ENCODE measurements around the gene LIFR.
"Not testable (repeated sequence)": the region's sequence is repeated elsewhere in the genome, so short reads cannot be mapped to it uniquely, and the experiment has no call there.

Gene LIFR

DNA sequence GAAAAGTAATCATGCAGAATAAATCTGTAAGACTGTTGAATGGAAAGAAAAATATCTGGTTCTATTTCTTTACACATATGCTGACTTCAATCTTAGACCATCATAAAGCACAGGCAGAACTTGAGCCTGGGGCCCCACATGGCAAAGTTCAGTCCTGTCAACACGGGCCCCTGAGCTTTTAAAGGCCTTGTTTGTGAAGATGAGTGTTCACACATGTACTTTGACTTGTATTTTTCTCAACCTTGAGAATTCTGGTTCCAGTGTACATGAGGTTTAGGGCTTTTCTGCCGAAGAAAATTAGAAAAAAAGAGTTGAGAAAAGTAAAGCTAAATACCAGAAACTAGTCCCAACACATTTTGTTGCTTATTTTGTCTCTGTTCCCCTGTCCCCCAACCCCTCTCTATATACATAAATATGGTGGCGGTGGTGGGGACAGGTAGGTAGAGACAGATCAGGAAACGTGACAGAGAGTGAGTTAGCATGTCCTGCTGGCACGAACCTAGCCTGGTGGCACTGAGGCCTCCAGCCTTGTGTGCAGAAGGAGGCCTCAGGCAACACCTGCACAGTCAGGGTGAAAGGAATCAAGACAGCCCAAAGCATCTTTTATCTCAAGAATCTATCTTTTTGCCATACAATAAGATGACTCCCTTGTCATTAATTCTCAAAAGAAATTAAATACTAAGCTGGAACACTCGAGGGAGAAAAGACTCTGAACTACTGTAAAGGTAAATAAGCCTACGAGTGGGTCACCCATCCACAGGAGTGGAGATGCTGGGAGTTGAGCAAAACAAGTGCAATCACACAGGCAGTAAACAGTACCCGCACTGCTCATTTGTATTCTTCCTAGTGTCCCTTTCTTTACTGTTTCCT lies 22.9 kb downstream of the LIFR start:
- no peak overlapping the region for H3K4me3 ChIP-seq (ENCODE audit: low read depth in 1 of 2, low read length in 2 of 2)
- H3K9me3 ChIP-seq (ENCODE audit: control insufficient read depth in 1 of 2, low read length in 2 of 2) = no peaks in the 10 kb centered on the region
- H3K36me3 ChIP-seq (ENCODE audit: control insufficient read depth in 1 of 2, insufficient read depth in 2 of 2, low read length in 2 of 2) = no peaks in the 10 kb centered on the region
- H3K27me3 ChIP-seq (ENCODE audit: low read depth, low read length) = no peaks in the 10 kb centered on the region
- no peaks in the 10 kb centered on the region for H3K4me1 ChIP-seq (ENCODE audit: control insufficient read depth in 1 of 2, insufficient read depth in 2 of 2, low read length in 2 of 2)
- no peak overlapping the region for H3K27ac ChIP-seq (ENCODE audit: low read length)

GRCh38 chr5:38532165-38532669 lies 24.2 kb downstream of the LIFR start:
- no peaks in the 10 kb centered on the region for H3K4me1 ChIP-seq (ENCODE audit: control insufficient read depth in 1 of 2, insufficient read depth in 2 of 2, low read length in 2 of 2)
- no peak overlapping the region for H3K4me3 ChIP-seq (ENCODE audit: low read depth in 1 of 2, low read length in 2 of 2)
- no peaks in the 10 kb centered on the region for H3K27me3 ChIP-seq (ENCODE audit: low read depth, low read length)
- no peaks in the 10 kb centered on the region for H3K36me3 ChIP-seq (ENCODE audit: control insufficient read depth in 1 of 2, insufficient read depth in 2 of 2, low read length in 2 of 2)
- no peak overlapping the region for H3K27ac ChIP-seq (ENCODE audit: low read length)
- no peaks in the 10 kb centered on the region for H3K9me3 ChIP-seq (ENCODE audit: control insufficient read depth in 1 of 2, low read length in 2 of 2)

- H3K9me3 ChIP-seq (ENCODE audit: control insufficient read depth in 1 of 2, low read length in 2 of 2) = no peaks in the 10 kb centered on the region
- no peak overlapping the region for H3K4me3 ChIP-seq (ENCODE audit: low read depth in 1 of 2, low read length in 2 of 2)
- no peaks in the 10 kb centered on the region for H3K27me3 ChIP-seq (ENCODE audit: low read depth, low read length)
- H3K36me3 ChIP-seq (ENCODE audit: control insufficient read depth in 1 of 2, insufficient read depth in 2 of 2, low read length in 2 of 2) = no peaks in the 10 kb centered on the region
- H3K27ac ChIP-seq (ENCODE audit: low read length) = no peak overlapping the region
- H3K4me1 ChIP-seq (ENCODE audit: control insufficient read depth in 1 of 2, insufficient read depth in 2 of 2, low read length in 2 of 2) = no peaks in the 10 kb centered on the region
Observed at GRCh38 chr5:38531518-38531917, 24.9 kb downstream of the LIFR start.

DNA sequence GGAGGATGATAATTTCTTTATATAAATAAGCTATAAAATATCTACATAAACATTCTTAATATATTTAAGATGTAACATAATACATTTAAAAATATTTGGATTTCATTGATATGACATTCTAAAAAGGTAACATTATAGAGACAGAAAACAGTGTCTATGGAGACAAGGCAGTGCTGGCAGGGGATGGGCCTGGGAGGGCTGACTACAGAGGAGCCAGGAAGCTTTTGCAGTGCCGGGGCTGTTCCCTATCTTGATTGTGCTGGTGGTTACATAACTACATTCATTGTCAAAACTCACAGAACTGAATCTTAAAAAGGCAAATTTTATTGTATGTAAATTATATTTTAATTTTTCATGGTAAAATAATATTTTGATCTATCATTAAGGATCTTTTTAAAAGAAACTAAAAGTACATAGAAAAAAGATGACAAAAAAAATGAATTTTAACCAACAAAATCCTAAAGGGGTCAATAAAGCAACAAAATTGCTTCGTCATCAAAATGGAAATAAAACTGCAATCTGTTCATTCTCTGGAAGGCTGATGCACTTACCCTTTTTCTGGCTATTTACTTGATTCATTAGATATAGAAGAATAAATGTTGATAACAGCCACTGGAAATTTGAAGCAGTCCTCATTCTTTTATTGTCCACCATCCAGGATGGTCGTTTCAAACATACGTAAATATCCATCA lies 26.3 kb downstream of the LIFR start:
- no peaks in the 10 kb centered on the region for H3K9me3 ChIP-seq (ENCODE audit: control insufficient read depth in 1 of 2, low read length in 2 of 2)
- H3K36me3 ChIP-seq (ENCODE audit: control insufficient read depth in 1 of 2, insufficient read depth in 2 of 2, low read length in 2 of 2) = peaks cover 0 to 8% of the 10 kb centered on the region in 2 donors
- no peaks in the 10 kb centered on the region for H3K4me1 ChIP-seq (ENCODE audit: control insufficient read depth in 1 of 2, insufficient read depth in 2 of 2, low read length in 2 of 2)
- H3K27ac ChIP-seq (ENCODE audit: low read length) = no peak overlapping the region
- no peak overlapping the region for H3K4me3 ChIP-seq (ENCODE audit: low read depth in 1 of 2, low read length in 2 of 2)
- no peaks in the 10 kb centered on the region for H3K27me3 ChIP-seq (ENCODE audit: low read depth, low read length)

DNA sequence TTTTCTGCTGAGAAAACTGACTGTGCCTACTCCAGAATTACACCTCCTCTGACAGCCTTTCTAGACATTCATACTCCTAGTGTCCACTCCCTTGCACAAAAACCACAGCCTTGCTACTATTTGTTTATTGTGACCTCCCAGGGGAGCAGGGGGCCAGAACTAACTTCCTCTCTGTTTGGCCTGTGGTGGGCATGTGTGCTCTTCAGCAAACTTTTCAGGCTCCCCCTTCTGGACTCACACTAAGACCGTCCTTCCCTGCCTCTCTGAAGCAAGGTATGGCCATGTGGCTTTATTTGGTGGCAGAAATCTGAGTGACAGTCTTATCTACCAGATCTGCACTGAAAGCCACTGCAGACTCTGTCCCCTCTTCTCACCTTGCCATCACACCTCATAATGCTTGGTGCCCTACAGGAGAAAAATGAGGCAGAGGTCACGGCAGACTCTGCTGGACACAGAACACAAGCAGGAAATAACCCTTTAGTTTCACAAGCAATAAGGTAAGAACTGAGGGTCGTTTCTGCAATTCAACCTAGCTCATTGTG lies 28.2 kb downstream of the LIFR start:
- Histone ChIP-seq H3K27me3 (ENCODE audit: low read depth, low read length) (no peaks in the 10 kb centered on the region), H3K4me3 (ENCODE audit: low read depth in 1 of 2, low read length in 2 of 2) (no peak overlapping the region), H3K9me3 (ENCODE audit: control insufficient read depth in 1 of 2, low read length in 2 of 2) (no peaks in the 10 kb centered on the region), H3K36me3 (ENCODE audit: control insufficient read depth in 1 of 2, insufficient read depth in 2 of 2, low read length in 2 of 2) (peaks cover 0 to 11% of the 10 kb centered on the region in 2 donors), H3K27ac (ENCODE audit: low read length) (no peak overlapping the region), H3K4me1 (ENCODE audit: control insufficient read depth in 1 of 2, insufficient read depth in 2 of 2, low read length in 2 of 2) (no peaks in the 10 kb centered on the region)

GRCh38 chr5:38527475-38527874 lies 29.0 kb downstream of the LIFR start:
- H3K9me3 ChIP-seq (ENCODE audit: control insufficient read depth in 1 of 2, low read length in 2 of 2) = no peaks in the 10 kb centered on the region
- H3K27me3 ChIP-seq (ENCODE audit: low read depth, low read length) = no peaks in the 10 kb centered on the region
- no peak overlapping the region for H3K4me3 ChIP-seq (ENCODE audit: low read depth in 1 of 2, low read length in 2 of 2)
- H3K4me1 ChIP-seq (ENCODE audit: control insufficient read depth in 1 of 2, insufficient read depth in 2 of 2, low read length in 2 of 2) = no peaks in the 10 kb centered on the region
- H3K36me3 ChIP-seq (ENCODE audit: control insufficient read depth in 1 of 2, insufficient read depth in 2 of 2, low read length in 2 of 2) = peaks cover 0 to 11% of the 10 kb centered on the region in 2 donors
- H3K27ac ChIP-seq (ENCODE audit: low read length) = no peak overlapping the region

DNA sequence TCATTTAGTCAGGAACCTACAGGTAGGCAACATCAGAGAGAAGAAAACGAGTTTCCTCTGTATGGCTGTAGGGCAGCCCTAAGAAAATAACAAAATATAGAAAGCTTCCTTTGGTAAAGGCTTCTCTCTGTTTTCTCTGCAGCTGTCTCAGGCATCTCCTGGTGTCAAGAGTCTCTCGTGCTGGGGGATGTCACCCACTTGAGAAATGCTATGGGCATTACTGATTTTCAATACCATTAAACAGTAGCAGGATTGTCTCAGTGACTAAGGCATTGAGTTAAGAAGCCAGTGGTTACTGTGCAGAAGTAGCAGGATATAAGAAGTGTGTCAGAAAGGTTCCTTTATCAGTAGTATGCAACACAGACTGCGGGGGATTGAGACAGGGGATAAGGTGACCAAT lies 32.4 kb downstream of the LIFR start:
- H3K27ac ChIP-seq (ENCODE audit: low read length) = no peak overlapping the region
- H3K36me3 ChIP-seq (ENCODE audit: control insufficient read depth in 1 of 2, insufficient read depth in 2 of 2, low read length in 2 of 2) = peaks cover 5 to 23% of the 10 kb centered on the region in 2 donors
- no peaks in the 10 kb centered on the region for H3K27me3 ChIP-seq (ENCODE audit: low read depth, low read length)
- H3K4me1 ChIP-seq (ENCODE audit: control insufficient read depth in 1 of 2, insufficient read depth in 2 of 2, low read length in 2 of 2) = no peaks in the 10 kb centered on the region
- no peaks in the 10 kb centered on the region for H3K9me3 ChIP-seq (ENCODE audit: control insufficient read depth in 1 of 2, low read length in 2 of 2)
- no peak overlapping the region for H3K4me3 ChIP-seq (ENCODE audit: low read depth in 1 of 2, low read length in 2 of 2)

DNA sequence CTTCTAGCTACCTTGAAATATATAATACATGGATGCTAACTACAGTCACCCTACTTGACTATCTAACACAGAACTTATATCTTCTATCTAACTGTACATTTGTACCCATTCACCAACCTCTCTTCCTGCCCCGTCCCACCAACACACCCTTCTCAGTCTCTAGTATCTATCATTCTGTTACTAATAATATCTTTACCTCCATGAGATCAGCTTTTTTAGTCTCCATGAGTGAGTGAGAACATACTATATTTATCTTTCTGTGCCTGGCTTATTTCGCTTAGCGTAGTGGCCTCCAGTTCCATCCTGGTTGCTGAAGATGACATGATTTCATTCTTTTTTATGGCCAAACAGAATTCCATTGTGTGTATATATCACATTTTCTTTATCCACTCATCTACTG lies 37.0 kb downstream of the LIFR start:
- Histone ChIP-seq H3K36me3 (ENCODE audit: control insufficient read depth in 1 of 2, insufficient read depth in 2 of 2, low read length in 2 of 2) (peaks cover 5 to 11% of the 10 kb centered on the region in 2 donors), H3K4me1 (ENCODE audit: control insufficient read depth in 1 of 2, insufficient read depth in 2 of 2, low read length in 2 of 2) (no peaks in the 10 kb centered on the region), H3K9me3 (ENCODE audit: control insufficient read depth in 1 of 2, low read length in 2 of 2) (no peaks in the 10 kb centered on the region), H3K27ac (ENCODE audit: low read length) (no peak overlapping the region), H3K27me3 (ENCODE audit: low read depth, low read length) (no peaks in the 10 kb centered on the region), H3K4me3 (ENCODE audit: low read depth in 1 of 2, low read length in 2 of 2) (no peak overlapping the region)

- H3K27me3 ChIP-seq (ENCODE audit: low read depth, low read length) = no peaks in the 10 kb centered on the region
- H3K4me1 ChIP-seq (ENCODE audit: control insufficient read depth in 1 of 2, insufficient read depth in 2 of 2, low read length in 2 of 2) = no peaks in the 10 kb centered on the region
- no peak overlapping the region for H3K4me3 ChIP-seq (ENCODE audit: low read depth in 1 of 2, low read length in 2 of 2)
- H3K27ac ChIP-seq (ENCODE audit: low read length) = no peak overlapping the region
- H3K36me3 ChIP-seq (ENCODE audit: control insufficient read depth in 1 of 2, insufficient read depth in 2 of 2, low read length in 2 of 2) = peaks cover 5 to 11% of the 10 kb centered on the region in 2 donors
- H3K9me3 ChIP-seq (ENCODE audit: control insufficient read depth in 1 of 2, low read length in 2 of 2) = no peaks in the 10 kb centered on the region
Observed at GRCh38 chr5:38518341-38518740, 38.1 kb downstream of the LIFR start.

GRCh38 chr5:38516649-38517048 lies 39.8 kb downstream of the LIFR start:
- H3K4me3 ChIP-seq (ENCODE audit: low read depth in 1 of 2, low read length in 2 of 2); H3K4me1 ChIP-seq (ENCODE audit: control insufficient read depth in 1 of 2, insufficient read depth in 2 of 2, low read length in 2 of 2); H3K9me3 ChIP-seq (ENCODE audit: control insufficient read depth in 1 of 2, low read length in 2 of 2); H3K27ac ChIP-seq (ENCODE audit: low read length); H3K36me3 ChIP-seq (ENCODE audit: control insufficient read depth in 1 of 2, insufficient read depth in 2 of 2, low read length in 2 of 2); H3K27me3 ChIP-seq (ENCODE audit: low read depth, low read length): not testable (repeated sequence)

GRCh38 chr5:38515646-38516045 lies 40.8 kb downstream of the LIFR start:
- H3K9me3 ChIP-seq (ENCODE audit: control insufficient read depth in 1 of 2, low read length in 2 of 2) = no peaks in the 10 kb centered on the region
- H3K27ac ChIP-seq (ENCODE audit: low read length) = no peak overlapping the region
- peaks cover 0 to under 1% of the 10 kb centered on the region in 2 donors for H3K36me3 ChIP-seq (ENCODE audit: control insufficient read depth in 1 of 2, insufficient read depth in 2 of 2, low read length in 2 of 2)
- no peaks in the 10 kb centered on the region for H3K27me3 ChIP-seq (ENCODE audit: low read depth, low read length)
- no peak overlapping the region for H3K4me3 ChIP-seq (ENCODE audit: low read depth in 1 of 2, low read length in 2 of 2)
- H3K4me1 ChIP-seq (ENCODE audit: control insufficient read depth in 1 of 2, insufficient read depth in 2 of 2, low read length in 2 of 2) = no peaks in the 10 kb centered on the region
